Right lobe of liver (tissue), 4 donors: ENCODE data around the gene ALG3.

Experiments
- POLR2A ChIP-seq: fragments of 450-650 bp; IDR thresholded peaks from one replicate; pipeline ENCODE4 v1.6.1; 2017; ENCODE audit warnings: antibody characterized with exemption, mild to moderate bottlenecking
- TF ChIP-seq, protein P1 (sequence below), 4 donors: fragments of 200-600 bp in 3 of 4; fragments of 450-650 bp in 1 of 4; IDR thresholded peaks; one replicate each; pipeline versions ENCODE4 v1.5.1 to v1.8.0; 2016 to 2022; ENCODE audit warnings: antibody characterized with exemption in 4 of 4, mild to moderate bottlenecking in 2 of 4
- donor health status: DM: no; HTN: no; CAD: no.
- donor health status: DM: no; HTN: no; CAD: no.
- donor health status: DM: no; HTN: yes; CAD: no.

DNA sequence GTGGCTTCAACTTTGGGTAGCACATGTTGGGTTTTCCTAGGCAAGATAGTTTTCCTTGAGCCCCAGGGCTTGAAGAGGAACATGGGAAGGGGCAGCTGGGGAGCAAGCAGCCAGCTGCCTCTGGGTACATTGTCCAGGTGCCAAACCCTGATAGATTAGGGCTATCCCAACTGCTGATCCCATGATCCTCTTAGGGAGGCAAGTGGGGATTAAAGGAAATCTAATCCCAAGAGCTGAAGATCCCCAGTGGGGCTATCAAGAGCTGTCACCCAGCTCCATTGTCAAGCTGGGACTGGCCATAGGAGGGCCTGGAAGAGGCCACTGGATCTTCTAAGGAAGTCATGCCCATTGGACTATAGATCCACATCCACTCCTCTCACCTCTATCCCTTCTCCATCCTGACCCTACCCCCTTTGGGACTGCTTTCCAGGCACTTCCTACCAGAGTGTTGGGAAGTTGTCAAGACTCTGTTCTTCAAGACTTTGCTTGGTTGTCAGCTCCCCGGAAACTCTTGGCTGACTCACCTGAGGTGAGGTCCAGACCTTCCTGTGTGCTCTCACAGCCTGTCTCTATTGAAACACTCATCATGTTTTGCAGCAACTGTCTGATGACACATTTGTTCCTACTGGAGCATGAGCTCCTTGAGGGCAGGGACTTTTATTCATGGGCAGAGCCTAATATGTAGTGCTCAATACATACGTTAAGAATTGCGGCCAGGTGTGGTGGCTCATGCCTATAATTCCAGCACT, 6.7 kb upstream of the ALG3 start:
- TF ChIP-seq, protein P1, sequence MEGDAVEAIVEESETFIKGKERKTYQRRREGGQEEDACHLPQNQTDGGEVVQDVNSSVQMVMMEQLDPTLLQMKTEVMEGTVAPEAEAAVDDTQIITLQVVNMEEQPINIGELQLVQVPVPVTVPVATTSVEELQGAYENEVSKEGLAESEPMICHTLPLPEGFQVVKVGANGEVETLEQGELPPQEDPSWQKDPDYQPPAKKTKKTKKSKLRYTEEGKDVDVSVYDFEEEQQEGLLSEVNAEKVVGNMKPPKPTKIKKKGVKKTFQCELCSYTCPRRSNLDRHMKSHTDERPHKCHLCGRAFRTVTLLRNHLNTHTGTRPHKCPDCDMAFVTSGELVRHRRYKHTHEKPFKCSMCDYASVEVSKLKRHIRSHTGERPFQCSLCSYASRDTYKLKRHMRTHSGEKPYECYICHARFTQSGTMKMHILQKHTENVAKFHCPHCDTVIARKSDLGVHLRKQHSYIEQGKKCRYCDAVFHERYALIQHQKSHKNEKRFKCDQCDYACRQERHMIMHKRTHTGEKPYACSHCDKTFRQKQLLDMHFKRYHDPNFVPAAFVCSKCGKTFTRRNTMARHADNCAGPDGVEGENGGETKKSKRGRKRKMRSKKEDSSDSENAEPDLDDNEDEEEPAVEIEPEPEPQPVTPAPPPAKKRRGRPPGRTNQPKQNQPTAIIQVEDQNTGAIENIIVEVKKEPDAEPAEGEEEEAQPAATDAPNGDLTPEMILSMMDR (IDR thresholded peaks at IDR 0.05) = no peak
- no peak for TF ChIP-seq POLR2A
